GM18951 (cell line): ENCODE data around the gene ARMC8.

Source experiments
- POLR2A ChIP-seq: IDR thresholded peaks from 4 replicates; pipeline ENCODE4 v1.6.1; 2011; ENCODE audit warnings: mild to moderate bottlenecking; ENCODE audit not compliant: insufficient read length, insufficient read depth; ENCODE audit errors: extremely low read depth
- in situ Hi-C: fragments of 300-500 bp; cut with MboI; formaldehyde crosslinking; loops from one replicate; pipeline ENCODE4 v1.12.0; 2022; ENCODE audit warnings: low sequenced_read_pairs, mixed read lengths, inconsistent platforms; ENCODE audit not compliant: unreplicated experiment

The ARMC8 gene

DNA sequence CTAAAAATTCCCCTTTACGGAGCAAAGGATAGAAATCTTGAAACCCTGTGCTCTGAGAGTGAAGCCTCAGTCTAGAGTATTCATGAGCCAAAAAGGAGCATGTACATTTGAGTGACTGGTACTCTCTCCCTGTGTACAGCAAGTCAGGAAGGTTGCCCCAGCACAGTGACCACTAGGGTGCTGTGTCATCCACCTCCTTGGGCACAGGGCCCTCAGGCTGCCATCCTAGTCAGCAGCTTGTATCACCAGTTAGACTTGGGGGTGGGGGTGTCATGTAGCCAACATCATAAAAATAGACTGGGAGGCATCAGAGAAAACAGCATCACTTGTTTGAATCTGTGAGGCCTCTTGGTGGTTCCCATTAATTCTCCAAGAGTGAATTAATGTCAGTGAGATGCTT lies 130.6 kb downstream of the ARMC8 start:
- in situ Hi-C loops = no loop called here
- no peak for TF ChIP-seq POLR2A

DNA sequence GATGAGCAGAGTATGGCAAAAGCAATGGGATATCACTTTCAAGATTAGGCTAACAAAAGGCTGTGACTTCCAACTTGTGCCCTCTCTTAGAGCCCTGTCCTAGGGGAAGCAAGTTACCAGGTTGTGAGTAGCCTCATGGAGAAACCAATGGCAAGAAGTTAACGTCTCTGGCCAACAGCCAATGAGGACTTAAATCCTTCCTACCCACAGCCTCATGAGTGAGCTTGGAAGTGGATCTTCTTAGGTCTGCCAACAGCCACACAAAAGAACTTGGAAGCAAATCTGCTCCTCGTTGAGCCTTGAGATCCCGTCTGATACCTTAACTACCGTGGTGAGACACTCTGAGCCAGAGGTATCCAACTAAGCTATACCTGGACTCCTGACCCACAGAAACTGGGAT lies 136.9 kb downstream of the ARMC8 start:
- in situ Hi-C loops = no loop called here

DNA sequence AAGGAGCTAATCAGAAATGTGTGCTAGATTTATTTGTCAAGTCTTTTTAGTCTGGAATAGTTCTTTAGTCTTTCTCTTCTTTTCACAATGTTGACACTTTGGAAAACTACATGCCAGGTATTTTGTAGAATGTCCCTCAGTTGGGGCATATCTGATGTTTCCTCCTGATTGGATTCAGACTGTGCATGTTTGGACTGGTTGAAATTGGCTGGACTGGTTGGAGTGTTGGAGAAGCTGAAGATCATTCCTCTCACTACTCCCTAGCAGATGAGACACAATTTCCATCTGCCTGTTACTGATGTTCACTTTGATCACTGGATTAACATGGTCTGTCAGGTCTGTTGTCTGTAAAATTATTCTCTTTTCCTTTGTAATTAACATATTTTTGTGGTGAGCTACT lies 138.9 kb downstream of the ARMC8 start:
- in situ Hi-C loops = no loop called here
- TF ChIP-seq POLR2A = no peak

More for the DNA sequence above, 136.9 kb downstream of the ARMC8 start:
- TF ChIP-seq POLR2A = no peak

DNA sequence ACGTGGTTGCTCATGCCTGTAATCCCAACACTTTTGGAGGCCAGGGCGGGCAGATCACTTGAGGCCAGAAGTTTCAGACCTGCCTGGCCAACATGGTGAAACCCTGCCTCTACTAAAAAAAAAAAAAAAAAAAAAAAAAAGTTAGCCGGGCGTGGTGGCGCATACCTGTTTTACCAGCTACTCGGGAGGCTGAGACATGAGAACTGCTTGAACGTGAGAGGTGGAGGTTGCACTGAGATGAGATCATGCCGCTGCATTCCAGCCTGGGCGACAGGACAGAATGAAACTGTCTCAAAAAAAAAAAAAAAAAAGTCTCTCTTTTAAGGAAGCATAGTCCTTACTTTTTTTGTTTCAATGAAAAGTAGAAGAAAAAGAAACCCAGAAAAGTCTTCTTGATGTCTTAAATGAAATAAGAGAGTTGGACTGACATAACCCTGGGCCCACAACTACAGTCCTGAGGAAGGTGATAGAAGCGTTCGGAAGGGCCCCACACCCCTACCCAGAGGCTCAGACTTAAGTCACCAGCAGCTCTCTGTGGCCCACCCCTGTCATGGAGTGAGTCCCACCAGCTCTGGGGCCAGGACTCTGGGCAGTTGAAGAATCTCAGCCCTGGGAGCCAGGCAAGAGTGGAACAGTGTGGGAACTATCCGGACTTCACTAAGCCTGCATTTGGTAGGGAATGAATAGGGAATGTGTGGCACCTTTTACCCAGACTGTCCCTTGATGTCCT lies 139.9 kb downstream of the ARMC8 start:
- in situ Hi-C loops = no loop called here
- no peak for TF ChIP-seq POLR2A

DNA sequence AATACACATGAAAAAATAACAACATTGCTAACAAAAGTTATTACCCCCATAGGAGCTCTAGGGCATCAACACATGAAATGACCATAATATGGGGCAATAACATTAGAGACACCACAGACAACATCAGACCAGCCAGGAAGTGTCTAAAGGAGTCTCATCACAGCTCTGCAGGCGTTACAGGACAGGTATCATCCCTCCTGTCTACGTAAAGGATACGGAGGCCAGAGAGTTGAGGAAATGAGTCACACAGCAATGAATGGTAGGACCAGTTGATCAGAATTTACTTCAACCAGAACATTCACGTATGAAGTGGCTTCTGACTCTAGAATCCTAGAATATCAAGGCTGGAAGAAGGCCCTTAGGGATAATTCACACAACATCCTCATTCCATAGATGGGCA lies 140.7 kb downstream of the ARMC8 start:
- in situ Hi-C loops = no loop called here
- TF ChIP-seq POLR2A = no peak

DNA sequence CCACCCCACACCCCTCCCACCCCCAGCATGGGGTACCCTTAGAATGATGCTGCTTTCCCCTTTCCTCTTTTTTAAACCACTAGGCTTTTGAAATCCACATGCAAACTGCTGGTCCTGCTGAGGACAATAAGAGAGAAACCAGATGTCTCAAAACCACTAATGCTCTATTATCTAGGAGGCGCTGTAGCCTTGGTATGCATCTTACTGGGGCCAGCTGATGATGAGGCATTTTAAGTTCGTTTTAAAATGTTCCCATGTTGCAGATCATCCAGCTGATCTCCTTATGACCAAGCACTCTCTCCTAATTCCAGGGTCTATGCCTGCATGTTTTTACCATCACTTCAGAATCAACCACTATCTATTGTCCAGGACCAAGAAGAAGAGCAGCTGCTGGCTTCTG lies 141.2 kb downstream of the ARMC8 start:
- in situ Hi-C loops = no loop called here
- TF ChIP-seq POLR2A = no peak

DNA sequence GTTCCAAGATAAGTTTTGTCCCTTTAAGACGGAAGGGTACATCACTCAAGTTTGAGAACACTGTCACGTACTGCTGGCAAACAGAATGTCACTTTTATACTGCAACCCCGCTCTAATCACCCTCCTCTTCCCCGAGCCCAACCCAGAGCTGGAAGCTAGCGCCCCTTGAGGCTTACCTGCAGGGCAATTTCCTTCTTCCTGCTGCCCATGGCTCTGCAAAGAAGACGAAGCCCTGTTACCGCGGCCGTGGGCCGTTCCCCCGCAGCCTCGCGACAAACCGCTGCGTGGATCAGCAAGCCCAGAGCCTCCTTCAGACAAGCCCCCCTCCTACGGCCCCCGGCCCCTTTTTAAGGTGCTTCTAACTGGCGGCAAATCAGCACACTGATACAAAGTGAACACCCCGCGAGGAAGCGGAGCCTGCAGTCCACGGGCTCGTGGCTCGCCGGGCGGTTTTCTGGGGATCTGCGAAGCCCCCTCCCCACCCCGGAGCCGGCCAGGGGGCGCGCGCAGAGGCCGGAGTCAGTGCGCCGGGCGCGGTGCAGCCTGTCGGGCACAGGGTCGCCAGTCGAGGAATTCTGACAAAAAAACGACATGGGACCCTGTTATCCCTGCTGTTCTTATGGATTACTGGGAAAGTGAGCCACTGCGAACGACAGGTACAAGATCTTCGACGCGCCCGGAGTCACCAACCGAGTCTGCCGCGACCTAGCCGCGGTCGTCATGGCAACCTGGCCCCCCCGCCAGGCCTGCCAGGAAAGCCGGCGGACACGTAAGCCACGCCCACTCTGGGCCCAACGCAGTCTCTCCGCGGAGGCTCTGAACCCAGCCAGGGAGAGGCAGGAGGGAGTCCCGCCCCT lies 142.3 kb downstream of the ARMC8 start, which contains the start of gene NME9:
Gene NME9, minus strand, starts transcription at position 725 of the 857 bp plus-strand sequence. Its CDS starts 516 bp downstream, at position 209.
- no peak for TF ChIP-seq POLR2A
- in situ Hi-C loops = no loop called here

DNA sequence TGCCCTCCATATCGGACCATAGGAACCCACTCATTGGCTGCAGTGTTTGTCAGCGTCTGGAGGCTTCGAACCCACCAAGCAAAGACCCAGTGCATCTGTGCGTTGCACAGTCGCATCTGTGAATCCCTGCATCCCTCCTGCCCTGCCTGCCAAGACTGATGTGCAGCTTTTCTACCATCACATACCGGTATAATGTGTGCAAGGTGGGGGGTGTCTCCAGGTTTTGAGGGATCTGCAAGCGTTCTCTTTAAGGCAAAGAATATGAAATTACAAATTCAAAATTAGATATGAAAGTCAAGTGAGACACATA lies 142.8 kb downstream of the ARMC8 start:
- TF ChIP-seq POLR2A = no peak
- in situ Hi-C loops = no loop called here

DNA sequence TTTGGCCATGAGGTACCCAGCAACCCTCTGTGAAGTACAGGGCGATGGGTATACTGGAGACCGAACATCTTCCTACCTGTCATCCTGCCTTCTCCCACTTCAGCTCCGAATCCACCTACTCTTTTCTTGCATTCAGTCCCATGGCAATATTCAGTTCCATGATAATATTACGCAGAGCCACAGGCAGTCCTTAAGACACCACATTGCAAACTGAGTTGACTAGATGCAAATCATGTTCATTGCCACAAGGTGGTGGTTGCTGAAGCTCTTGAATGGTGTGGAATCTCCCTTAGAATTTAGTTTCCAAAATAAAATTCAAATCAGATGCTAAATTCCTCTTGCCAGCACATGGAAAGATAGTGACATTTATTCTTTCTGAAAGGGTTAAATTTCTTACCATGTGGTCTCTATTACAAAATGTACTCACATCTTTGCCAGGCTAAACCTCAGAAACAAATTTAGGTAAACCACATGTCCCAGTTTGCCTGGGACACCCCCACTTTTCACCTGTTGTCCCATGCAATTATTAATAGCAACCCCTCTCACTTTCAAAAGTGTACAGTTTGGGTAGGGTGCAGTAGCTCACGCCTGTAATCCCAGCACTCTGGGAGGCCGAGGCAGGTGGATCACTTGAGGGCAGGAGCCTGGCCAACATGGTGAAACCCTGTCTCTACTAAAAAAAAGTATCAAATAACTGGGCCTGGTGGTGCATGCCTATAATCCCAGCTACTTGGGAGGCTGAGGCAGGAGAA lies 144.2 kb downstream of the ARMC8 start:
- no peak for TF ChIP-seq POLR2A
- in situ Hi-C loops = no loop called here

DNA sequence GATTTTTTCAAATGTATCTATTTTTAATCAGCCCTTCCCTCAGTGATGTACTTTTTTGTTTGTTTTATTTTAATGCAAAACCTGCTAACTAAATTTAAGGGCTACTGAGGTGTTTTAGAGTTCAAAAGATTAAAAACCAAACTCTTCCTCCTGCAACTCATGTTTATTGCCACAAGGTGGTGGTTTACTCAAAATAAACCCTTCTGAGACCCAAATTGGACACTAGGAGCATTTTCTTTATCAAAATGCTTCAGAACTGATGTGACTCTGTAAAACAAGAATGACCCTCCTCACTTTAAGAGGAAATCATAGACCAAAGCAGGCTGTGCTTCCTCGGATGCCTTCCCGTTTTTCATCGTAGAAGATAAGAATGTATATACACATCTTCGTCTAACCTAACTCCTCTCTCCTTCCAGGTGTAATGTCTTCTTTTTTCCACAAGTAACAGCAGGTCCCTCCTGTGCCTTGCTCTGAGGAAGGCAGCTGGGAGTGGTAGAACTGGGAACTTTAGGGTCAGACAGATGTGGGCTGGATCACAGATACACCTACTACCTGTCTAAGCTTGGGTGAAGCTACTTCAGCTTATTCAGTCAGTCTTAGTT lies 145.5 kb downstream of the ARMC8 start:
- in situ Hi-C loops = no loop called here
- no peak for TF ChIP-seq POLR2A

DNA sequence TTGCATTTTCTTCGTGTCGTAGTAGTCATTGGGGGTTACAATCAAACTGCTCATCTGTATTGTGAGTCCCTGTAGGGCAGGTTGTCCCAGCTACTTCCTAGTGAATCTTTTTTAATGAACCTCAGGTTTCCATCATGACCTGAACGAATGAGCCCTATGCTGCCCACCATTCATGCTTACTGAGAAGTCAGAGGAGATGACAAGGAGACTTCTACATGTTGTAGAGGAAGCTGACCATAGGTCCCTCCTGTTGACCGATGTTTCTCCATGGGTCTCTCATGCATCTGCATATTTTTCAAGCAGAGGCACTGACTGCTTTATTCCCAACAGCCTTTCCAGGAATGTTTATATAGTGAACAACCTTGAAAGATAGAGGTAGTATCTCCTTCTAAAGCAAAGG lies 147.5 kb downstream of the ARMC8 start:
- in situ Hi-C loops = no loop called here
- no peak for TF ChIP-seq POLR2A

DNA sequence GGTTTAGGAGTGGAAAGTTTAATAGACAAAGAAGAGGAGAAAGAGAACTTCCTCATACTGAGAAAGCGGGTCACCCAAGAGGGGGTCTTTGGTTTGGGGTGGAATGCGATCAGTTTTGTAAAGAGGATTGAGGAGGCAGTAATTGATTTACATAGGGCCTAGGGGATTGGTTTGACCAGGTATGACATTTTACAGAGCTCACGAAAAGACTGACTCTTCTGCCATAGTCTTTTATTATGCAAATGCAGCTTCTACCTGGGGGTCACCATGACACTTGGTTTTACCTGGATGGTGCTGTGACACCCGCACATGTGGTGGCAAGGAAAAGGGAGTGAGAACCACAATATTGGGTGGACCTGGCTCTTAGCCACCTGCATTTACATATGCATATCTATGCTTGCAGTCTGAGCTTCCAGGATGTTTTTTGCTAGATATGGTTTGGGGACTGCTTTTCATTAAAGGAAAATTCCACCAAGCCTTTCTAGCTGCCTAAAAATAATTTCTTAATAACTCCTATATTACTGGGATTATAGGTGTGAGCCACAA lies 149.4 kb downstream of the ARMC8 start:
- TF ChIP-seq POLR2A = no peak
- in situ Hi-C loops = no loop called here

DNA sequence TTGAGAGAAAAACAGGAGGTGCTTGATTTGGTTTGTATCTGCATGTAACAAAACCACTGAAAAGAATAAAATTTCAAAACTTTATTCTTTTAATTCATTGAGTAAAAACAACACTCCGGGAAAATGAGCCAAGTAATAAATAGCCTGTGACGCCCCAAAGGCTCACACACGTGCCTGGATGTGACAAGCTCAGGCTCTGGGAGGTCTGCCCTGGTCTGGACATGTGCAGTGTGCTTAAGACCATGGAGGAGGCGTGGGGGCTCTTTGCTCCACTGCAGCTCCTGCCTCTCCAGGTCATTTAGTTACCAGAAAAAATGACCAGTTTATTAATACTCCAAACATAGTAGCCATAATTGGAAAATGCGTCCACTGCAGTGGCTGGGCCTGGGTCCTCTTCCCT lies 151.1 kb downstream of the ARMC8 start:
- in situ Hi-C loops = no loop called here
- TF ChIP-seq POLR2A = no peak
